Keratinocyte (primary cell): Measurements from ENCODE around the gene EIF4E1B.

Experiments
- CTCF ChIP-seq, 3 experiments: IDR thresholded peaks in 1 of 3; conservative IDR thresholded peaks in 1 of 3; optimal IDR thresholded peaks in 1 of 3; 2 replicates in 2 of 3; 3 replicates in 1 of 3; pipeline versions ENCODE3 to v1.5.1; 2011; ENCODE audit warnings: low read length in 3 of 3, mild to moderate bottlenecking in 3 of 3, moderate library complexity in 2 of 3, control low read depth in 1 of 3, inconsistent platforms in 1 of 3; ENCODE audit not compliant: insufficient read depth in 2 of 3; ENCODE audit errors: extremely low read depth in 1 of 3
- EZH2 ChIP-seq: IDR thresholded peaks from one replicate; pipeline ENCODE4 v1.6.1; 2012; ENCODE audit warnings: inconsistent platforms, mild to moderate bottlenecking, low read length, moderate library complexity

- TF ChIP-seq EZH2: no peak
- TF ChIP-seq CTCF (optimal IDR thresholded peaks at IDR 0.05 in 1 of 3, IDR thresholded peaks at IDR 0.05 in 1 of 3, conservative IDR thresholded peaks at IDR 0.05 in 1 of 3; ENCODE audit: extremely low read depth in 1 of 3, insufficient read depth in 2 of 3, low read length in 3 of 3): no peak
These were observed 17.5 kb downstream of the EIF4E1B start for GRCh38 chr5:176647843-176648473.
